Left cardiac atrium (tissue), 4 donors: ENCODE results near the gene UTP11. TPM values are rescaled to one million over a fixed set of nuclear protein-coding genes. Genes with fewer than 3 reads are reported as not detected.

ENCODE experiments used
- ATAC-seq, 2 donors: fragments of 200-7000 bp; cut with Tn5 transposase; one replicate each; pipeline ENCODE4 v1.9.1; 2020; ENCODE audit warnings: mild to moderate bottlenecking in 2 of 2, moderate library complexity in 2 of 2
- DNase-seq: peaks from one replicate; pipeline ENCODE4 v3.0.0-alpha.2; 2020
- intact Hi-C, 2 donors: fragments of 100-400 bp; cut with DNase I; formaldehyde crosslinking; loops; one replicate each; pipeline versions ENCODE4 v1.14.1 to v1.15.1; 2022 to 2023
- total RNA-seq, 2 donors: library from RNA; stranded (reverse); fragmentation: NEBNext Ultra II Directional; extraction: Animal tissue kit (Norgen Biotek cat#: 25700); gene quantifications; one replicate each; pipeline ENCODE4 v1.2.1, GENCODE V29; 2021
- donor health status: DM: no; HTN: yes; CAD: no.
- donor health status: DM: no; HTN: yes; CAD: no; lungs with severe emphysema.
- donor health status: DM: yes; HTN: yes; CAD: no.
- donor health status: Dilated cardiomyopathy.

The UTP11 gene
- total RNA-seq, 2 donors from 2014 or later: 24.7 to 37.8 TPM

DNA sequence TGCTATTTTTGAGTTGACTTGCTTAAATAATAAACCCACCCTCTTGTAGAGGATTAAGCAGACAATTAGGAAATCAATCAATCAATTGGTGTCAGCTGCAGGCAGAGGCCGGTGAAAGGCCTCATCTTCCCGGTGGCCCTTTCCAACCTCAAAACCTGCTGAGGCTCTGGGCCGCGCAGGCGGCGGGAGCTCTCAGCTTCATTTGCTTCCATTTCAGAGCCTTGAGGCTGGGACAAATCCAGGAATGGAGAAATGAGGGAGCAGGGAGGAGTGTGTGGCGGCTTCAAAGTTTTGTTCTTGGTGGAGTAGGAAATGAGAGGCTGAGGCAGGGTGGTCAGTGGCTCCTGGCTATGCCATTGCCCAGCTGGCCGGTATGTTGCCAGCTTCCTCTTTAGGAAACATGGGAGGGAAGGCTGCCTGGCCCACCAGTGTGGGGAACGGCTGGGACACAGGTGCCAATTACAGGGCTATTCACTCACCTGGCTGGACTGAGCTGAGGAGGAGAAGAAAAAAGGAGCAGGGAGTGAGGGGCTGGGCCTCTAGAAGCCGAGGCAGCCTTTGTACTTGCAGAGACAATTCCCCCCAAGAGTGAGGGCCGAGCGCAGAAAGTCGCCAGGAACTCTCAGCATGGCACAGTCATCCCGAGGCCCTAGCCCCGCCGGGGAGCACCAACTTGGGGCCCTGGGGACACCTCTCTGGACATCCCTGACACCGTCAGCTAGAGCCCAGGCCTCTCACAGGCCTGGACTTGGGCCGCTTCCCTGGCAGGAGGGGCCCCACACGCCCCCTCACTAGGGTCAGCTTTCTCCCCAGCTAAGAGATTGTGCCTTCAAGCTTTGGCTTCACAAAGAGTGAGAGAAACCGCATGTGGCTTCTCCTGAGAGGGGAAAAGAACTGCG lies 29.7 kb downstream of the UTP11 start:
- ATAC-seq (no peak), DNase-seq (no peak)
- intact Hi-C loops: loop anchor here in 1 of 2 donors (10.0 kb wide), 1 partner anchor 793 kb away; no protein-coding TSS in a partner anchor

DNA sequence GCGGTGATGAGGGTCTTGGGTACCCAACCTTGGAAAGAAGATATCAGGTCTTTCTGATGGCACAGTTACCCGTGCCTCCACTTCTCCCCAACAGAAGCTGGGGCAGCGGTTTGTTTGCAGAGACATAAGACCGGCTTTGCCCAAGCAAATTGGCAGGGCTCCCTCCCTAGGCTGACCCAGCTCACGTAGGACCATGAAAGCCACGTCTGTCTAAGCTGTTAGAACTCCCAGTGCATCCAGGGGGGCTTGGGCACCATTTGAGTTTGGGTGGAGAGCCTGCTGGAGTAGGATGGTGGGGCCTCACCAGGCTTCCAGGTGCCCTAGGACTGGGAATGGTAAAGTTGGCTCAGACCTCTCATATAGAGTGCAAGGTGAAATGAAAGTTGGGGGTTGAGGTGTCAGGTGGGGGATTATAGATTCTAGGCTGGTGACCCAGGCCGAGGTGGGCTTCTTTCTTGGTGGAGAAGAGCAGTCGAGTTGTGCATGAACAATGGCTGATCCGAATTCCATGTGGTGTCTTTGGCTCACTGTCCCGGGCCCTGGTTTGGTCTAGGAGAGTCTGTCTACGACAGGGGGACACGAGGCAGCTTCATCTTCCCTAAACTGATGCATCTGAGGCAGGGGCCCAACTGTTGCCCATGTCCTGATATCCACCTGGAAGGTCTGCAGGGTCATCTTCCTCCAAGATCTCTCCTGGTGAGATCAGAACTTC lies 30.7 kb downstream of the UTP11 start:
- intact Hi-C loops: loop anchor here in 1 of 2 donors (10.0 kb wide), 1 partner anchor 792 kb away; no protein-coding TSS in a partner anchor
- ATAC-seq (no peak), DNase-seq (no peak)

DNA sequence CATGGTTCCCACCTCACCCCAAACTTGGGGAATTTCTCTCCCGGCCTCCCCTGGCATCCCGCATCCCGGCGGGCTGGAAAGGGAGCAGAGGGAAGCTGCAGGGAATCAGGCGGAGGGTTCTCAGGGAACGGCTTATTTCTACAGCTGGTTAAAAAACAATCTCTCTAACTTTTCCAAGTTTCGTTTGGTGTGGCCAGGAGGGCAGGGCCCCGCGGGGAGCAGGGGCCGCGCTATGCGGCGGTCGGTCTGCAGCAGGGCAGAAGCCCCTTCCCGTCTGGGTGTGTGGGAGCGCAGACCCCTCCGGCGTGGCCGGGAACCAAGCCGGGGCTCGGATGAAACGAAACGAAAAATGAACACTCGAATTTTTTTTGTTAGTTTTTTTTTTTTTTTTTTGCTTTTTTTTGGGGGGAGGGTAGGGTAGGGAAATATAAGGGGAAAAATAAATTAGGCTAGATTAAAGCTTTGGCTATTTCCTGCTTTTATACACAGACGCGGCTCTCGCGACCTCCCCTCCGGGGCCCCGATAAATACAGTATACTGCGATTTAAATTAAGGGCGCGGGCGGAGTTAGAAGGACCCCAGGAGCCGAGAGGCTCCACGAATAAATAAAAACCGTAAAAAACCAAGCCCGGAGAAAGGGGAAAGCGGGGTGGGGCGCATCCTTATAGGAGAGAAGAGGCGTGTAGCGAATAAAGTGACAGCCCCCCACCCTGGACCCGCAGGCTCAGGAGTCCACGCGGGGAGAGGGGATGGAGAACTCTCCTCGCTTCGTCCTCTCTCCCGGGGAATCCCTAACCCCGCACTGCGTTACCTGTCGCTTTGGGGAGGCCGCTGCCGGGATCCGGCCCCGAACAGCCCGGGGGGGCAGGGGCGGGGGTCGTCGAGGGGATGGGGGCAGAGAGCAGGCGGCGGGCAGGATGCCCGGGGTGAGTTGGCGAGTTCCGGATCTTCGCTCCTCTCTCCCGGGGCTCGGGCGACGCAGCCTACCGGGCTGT lies 32.0 kb downstream of the UTP11 start:
- intact Hi-C loops: loop anchor here in 1 of 2 donors (10.0 kb wide), 1 partner anchor 790 kb away; no protein-coding TSS in a partner anchor
- ATAC-seq (no peak), DNase-seq (no peak)

DNA sequence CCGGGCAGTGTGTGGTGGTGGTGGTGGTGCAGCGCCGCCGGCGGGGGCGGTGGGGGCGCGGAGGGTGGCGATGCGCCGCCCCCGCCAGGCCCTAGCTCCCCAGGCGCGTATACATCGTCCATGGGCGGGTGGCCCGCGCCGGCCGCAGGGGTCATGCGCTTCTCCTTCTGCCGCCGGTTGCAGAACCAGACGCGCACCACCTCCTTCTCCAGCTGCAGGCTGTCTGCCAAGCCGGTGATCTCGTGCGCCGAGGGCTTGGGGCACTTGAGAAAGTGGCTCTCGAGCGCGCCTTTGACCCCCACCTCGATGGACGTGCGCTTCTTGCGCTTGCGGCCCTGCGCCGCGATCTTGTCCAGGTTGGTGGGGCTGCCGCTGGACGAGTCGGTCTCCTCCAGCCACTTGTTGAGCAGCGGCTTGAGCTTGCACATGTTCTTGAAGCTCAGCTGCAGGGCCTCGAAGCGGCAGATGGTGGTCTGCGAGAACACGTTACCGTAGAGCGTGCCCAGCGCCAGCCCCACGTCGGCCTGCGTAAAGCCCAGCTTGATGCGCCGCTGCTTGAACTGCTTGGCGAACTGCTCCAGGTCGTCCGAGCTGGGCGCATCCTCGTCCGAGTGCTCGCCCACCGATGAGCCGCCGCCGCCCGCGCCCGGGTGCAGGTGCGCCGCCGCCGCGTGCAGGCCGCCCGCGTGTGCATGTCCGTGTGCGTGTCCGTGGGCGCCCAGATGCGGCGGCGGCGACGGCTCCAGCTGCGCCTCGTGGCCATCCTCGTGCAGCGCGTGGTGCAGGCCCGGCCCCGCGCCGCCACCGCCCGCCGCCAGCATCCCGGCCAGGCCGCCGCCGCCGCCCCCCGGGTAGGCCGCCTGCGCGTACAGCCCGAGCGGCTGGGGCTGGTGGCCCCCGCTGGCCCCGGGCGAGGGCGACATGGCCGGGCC lies 33.1 kb downstream of the UTP11 start:
- intact Hi-C loops: loop anchor here in 1 of 2 donors (10.0 kb wide), 1 partner anchor 789 kb away; no protein-coding TSS in a partner anchor
- DNase-seq (no peak), ATAC-seq (no peak)

DNA sequence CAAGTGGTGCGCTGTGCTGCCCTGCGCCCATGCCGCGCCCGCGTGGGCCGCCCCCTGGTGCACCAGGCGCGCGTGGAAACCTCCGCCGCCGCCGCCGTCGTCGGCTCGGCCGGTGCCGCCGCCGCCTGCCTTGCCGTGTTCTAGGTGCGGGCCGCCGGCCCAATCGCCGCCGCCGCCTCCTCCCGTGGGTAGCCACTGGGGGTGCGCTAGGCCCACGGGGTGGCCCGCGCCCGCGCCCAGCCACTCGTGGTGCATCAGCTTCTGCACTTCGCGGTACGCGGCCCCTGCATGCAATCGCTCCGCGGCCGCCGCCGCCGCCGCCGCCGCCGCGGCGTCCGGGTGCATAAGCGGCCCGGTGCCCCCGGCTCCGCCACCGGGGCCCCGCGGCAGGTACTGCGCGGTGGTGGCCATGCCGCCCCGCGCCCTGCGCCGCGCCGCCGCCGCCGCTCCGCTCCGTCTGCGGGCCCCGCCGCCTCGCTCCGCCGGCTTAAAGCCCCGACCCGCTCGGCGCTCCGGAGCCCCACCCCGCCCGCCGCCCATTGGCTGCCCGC lies 33.9 kb downstream of the UTP11 start, which contains the start of gene POU3F1:
TSS of gene POU3F1 (minus strand) at position 461 of the 551 bp plus-strand sequence. CDS start at position 411, 50 bp downstream.
- DNase-seq (no peak), ATAC-seq (no peak)
- intact Hi-C loops: loop anchor here in 1 of 2 donors (10.0 kb wide), 1 partner anchor 788 kb away; no protein-coding TSS in a partner anchor

DNA sequence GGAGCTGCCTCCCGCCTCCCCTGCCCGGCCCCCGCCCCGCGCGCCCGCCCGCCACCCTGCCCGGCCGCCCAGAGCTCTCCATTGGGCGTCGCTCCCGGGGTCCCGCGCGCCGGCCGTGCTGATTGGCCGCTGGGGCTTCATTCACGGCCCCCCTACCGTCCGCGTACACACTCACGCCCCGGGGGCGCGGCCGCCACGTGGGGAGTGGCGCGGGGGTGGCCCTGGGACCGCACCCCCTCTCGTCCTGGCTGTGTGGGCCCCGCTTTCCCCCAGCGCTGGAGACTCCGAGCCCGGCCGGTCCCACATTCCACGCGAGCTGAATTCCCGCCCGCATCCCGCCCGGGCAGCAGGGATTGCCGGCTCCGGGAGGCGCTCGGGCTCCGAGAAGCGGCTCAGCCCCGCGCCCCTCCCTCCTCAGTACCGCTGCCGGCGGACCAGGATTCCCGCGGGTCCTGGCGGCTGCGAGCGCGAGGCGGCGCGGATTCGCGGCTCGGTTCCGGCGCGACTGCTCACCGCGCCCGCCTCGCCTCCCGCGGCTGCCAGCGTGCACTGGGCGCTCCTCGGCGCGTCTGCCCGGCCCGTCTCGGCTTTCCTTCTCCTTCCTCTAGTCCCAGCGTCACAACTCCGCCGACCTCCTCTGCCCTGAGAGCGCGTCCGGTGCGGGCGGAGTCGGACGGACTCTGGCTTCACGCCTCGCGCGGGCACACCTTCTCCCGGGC lies 34.5 kb downstream of the UTP11 start:
- ATAC-seq: peak; percentile 95 to 98
- DNase-seq: peak; percentile 90
- intact Hi-C loops: loop anchor here in 1 of 2 donors (10.0 kb wide), 1 partner anchor 788 kb away; no protein-coding TSS in a partner anchor

DNA sequence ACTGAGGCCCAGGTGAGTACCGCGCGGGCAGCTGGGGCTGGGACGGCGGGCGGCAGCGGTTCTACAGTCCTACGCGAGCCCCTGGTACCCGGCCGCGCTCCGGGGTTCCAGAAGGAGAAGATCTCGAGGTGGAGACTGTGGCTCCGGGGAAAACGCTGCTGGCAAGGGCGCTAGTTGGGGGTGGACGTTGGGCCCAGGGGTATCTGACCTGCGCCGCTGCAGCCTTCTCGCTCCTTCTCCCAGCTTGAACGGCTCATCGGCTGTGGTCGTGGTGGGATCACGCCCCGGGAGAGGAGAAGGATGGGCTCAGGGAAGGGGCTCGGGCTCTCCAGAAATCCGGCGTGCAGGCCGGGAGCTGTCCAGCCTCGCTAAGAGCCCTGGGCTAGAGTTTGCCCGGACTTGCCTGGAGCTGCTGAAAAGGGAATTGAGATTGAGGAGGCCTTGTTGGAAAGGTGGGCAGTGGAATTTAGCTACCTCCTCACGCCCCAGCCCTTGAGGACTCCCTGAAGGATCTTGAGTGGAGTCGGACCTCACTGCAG lies 35.1 kb downstream of the UTP11 start:
- ATAC-seq (peak in 1 of 2 donors; percentile 2), DNase-seq (no peak)
- intact Hi-C loops: loop anchor here in 1 of 2 donors (10.0 kb wide), 1 partner anchor 787 kb away; no protein-coding TSS in a partner anchor

DNA sequence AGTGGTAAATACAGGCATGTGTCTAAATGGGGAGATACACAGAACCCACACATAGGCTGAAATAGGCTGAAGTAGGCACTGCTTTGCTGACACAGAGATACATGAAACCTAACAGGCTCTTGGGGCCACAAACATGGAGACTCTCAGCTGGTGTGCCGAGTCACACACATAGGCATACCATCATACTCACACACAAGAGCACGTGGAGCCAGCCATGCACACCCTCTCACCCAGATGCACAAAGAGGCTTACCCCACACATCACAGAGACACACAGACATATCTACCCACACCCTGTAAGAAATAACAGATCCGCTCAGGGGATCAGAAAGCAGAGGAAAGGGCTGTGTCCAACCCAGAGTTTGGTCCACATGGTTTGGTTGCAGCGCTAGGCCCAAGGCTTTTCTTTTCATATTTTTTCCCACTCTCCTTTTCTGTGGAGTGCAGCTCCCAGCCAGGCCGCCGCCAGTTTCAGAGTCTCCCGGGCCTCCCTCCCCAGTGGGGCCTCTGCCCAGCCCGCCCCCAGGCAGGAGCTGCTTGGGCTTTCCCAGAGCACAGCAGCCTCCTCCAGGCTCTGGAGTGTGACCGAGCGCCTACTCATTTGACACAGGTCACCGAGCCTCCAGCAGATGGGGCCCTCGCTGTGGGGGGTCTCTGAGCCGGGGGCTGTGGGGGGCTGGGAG lies 38.0 kb downstream of the UTP11 start:
- DNase-seq: no peak
- ATAC-seq: no peak
- intact Hi-C loops: no loop called here

DNA sequence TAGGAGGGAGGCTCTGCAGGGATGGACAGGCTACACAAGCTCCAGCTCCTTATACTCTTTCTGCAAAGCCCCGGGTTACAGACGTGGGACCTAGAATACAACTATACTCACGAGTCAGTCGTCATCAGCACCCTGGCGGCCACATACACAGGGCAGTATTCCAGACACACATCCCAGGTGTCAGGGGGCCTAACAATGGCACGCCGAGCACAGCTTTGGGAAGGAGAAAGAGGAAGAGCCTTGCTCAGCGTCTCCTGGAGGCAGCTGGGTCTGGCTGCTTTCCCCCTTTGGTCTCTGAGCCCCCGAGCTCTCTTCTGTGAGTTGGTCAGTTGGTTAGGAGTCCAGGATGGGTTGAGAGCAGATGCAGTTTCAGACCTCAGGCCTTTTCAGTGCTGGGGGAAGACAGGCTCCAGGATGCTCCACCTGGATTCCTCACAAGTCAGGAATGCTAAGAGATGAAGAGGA lies 38.6 kb downstream of the UTP11 start:
- DNase-seq: no peak

DNA sequence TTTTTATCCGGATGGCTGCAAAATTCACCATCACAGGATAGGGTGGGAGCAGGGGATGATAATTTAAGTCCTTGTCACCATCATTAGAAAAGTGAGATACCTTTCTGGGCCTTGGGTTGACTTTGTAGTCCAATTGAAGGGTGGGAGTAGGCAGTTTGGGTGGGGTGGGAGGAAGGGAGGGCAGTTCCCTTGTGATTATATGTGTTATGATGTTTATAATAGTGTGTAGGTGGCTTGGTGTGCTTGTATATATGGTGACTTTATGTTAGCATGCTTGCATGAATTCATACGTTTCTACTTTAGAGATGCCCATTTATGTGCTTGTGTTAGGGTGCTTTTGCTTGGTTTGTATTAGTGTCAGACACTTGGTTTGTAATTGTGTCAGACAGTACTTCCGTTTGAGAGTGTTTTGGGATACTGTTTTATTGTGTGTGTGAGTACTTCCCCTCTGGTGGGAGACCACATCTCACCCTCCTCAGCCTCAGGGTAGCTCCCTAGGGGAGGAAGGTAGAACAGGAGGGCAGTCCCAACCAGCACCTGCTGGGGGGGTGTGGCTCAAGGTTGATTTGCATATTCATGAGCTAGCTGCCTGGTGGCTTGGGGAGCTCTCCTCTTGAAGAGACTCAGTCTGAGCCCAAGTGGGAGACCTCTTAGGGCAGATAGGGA lies 40.3 kb downstream of the UTP11 start:
- DNase-seq: no peak
- intact Hi-C loops: no loop called here
- ATAC-seq: no peak

More for the DNA sequence above, 38.6 kb downstream of the UTP11 start:
- intact Hi-C loops: no loop called here
- no peak for ATAC-seq

DNA sequence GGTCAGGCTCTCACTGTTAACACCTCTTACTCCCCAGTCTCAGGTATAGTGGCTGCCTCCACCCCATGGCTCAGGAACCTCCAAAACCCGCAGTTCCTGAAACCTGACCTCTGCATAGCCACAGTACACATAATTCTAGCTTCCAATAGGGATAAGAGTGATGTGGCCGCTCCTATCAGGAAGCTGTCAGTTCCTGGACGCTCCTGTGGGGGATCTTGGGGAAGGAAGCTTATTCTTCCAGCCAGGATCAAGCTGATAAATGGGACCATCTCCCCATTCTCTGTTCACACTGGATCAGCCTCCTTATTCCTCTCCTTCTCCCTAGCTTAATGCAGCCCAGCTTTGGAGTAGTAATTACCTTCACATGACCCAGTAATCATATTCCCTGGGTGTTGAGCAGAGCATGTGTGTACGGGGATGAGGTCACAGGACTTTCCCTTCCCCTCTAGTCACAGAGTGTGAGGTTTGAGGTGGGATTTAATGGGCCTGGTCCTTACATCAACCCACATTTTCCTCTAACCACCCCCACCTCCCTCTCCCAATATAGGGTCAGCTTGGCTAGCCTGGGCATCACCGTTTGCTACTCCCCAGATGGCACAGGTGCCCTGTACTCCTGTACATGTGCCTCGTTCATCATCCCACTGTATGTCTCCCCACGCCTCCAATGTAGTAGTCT lies 41.0 kb downstream of the UTP11 start:
- DNase-seq (no peak), ATAC-seq (no peak)
- intact Hi-C loops: no loop called here

DNA sequence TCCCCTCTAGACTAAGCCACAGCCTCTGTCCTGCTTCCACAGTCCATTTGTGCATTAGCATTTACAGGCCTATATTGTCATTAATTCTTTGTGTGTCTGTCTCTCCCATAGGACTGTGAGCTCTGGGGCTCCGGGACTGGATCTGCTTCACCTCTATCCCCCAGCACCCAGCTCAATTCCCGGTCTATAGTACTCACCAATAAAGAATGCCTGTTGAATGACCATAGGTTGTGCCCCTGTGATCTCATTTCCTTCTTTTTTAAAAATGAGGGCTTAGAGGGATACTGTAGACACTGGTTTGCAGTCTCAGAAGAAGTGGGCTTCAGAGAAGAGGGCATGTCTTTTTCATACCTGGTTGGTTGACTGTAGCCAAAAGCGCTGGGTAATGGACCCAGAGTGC lies 42.9 kb downstream of the UTP11 start:
- no peak for ATAC-seq
- no peak for DNase-seq
- intact Hi-C loops: no loop called here

DNA sequence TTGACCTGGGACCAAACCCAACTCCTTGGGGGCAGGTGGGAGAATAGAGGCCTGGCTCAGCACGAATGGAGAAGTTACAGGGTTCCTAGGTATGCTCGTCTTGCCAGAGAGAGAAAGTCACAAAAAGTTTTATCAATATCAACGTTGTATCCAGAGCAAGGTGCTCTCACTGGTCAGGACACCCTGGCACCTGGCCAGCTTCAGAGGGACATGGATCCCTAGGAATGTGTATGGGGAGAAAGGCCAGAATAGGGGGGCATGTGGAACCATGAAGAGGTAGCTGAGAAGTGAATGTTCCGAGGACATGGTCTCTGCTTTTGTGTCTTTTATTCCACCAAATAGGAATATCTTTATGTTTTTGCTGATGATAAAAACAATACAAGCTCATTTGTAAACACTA lies 43.4 kb downstream of the UTP11 start:
- intact Hi-C loops: no loop called here
- no peak for DNase-seq
- ATAC-seq: no peak

DNA sequence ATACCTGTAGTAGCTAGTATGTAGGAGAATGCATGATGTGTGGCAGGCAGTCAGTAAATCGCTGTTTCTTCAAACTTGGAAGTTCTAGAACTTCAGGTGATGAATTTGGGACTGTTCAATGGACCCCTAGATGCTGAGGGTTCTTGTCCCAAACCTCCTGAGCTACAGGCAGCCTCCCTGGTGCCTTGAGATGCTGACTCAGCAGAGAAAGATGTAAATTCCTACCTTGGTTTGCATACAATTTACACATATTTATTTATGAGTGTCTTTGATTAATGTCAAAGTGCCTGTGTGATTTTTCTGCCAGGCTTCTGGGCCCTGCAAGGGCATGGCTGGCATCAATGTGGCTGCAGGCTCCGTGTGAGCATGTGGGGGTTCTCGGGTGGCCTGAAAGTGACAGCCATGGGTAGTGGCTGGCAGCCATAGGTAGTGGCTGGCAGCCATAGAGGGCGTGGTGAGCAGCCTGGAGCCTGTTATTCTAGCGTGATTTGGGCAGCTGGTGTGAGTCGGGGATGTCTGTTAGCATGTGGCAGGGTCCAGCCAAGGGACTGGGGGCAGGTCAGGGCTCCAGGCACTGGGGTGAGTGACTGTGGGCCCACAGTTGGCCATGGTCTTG lies 47.2 kb downstream of the UTP11 start:
- intact Hi-C loops: no loop called here
- DNase-seq (no peak), ATAC-seq (no peak)
